H1 (cell line): ENCODE results near the gene PRR19. TPM values are rescaled to one million over a fixed set of nuclear protein-coding genes. Genes with fewer than 3 reads are reported as not detected.

Experiments
- CTCF ChIA-PET: fragments of 300-600 bp; sonication (Branson Sonifier 250); formaldehyde crosslinking; loops from one replicate; lab custom pipeline; 2021; ENCODE audit not compliant: partially characterized antibody; lab: Charles Lee
- POLR2A ChIA-PET: fragments of 300-600 bp; sonication (Branson Sonifier 250); formaldehyde crosslinking; loops from one replicate; lab custom pipeline; 2021; ENCODE audit warnings: inconsistent platforms; ENCODE audit not compliant: partially characterized antibody; lab: Charles Lee
- DNase-seq, 2 experiments: peaks; one replicate each; pipeline versions ENCODE4 v3.0.0 to v3.0.0-alpha.2; 2010 to 2022; ENCODE audit warnings: low spot score in 2 of 2, low read depth in 1 of 2, mixed read lengths in 1 of 2
- FAIRE-seq: peaks from 2 replicates; lab custom pipeline; 2011; peaks lifted over from hg19 to GRCh38; lab: Jason Lieb, UNC
- H2AFZ ChIP-seq: 2 replicates; pipeline ENCODE4 v1.8.1; 2012; ENCODE audit warnings: low read length, inconsistent platforms
- H2AK5ac ChIP-seq: 2 replicates; pipeline ENCODE4 v1.6.1; 2013; ENCODE audit warnings: low read depth, low read length
- H2BK120ac ChIP-seq: replicated peaks from 2 replicates; pipeline ENCODE3; 2013; ENCODE audit warnings: low read depth, low read length, inconsistent platforms
- H2BK12ac ChIP-seq: 2 replicates; pipeline ENCODE4 v1.6.1; 2013; ENCODE audit warnings: low read depth, low read length
- H2BK15ac ChIP-seq: 2 replicates; pipeline ENCODE4 v1.6.1; 2013; ENCODE audit warnings: low read length
- H2BK20ac ChIP-seq: 2 replicates; pipeline ENCODE4 v1.6.1; 2013; ENCODE audit warnings: low read length
- H2BK5ac ChIP-seq: 2 replicates; pipeline ENCODE4 v1.6.1; 2013; ENCODE audit warnings: low read depth, low read length
- H3K14ac ChIP-seq: 2 replicates; pipeline ENCODE4 v1.6.1; 2013; ENCODE audit warnings: inconsistent platforms; ENCODE audit not compliant: insufficient read length
- H3K18ac ChIP-seq: 2 replicates; pipeline ENCODE4 v1.6.1; 2013; ENCODE audit warnings: low read length; ENCODE audit errors: extremely low read depth
- H3K23ac ChIP-seq: 2 replicates; pipeline ENCODE4 v1.6.1; 2013; ENCODE audit warnings: inconsistent platforms; ENCODE audit not compliant: insufficient read length
- H3K23me2 ChIP-seq: 2 replicates; pipeline ENCODE4 v1.6.1; 2013; ENCODE audit warnings: low read depth, low read length
- H3K27ac ChIP-seq: 2 replicates; pipeline ENCODE4 v1.6.1; 2011; ENCODE audit warnings: low read depth, low read length, inconsistent platforms
- H3K27me3 ChIP-seq, 4 experiments: replicated peaks in 1 of 4; 1 replicate in 1 of 4; 2 replicates in 3 of 4; pipeline versions ENCODE4 v1.6.1 to v1.8.1; 2011 to 2013; ENCODE audit warnings: low read length in 3 of 4, mild to moderate bottlenecking in 3 of 4, inconsistent platforms in 2 of 4, mixed read lengths in 2 of 4, moderate library complexity in 1 of 4; ENCODE audit not compliant: control insufficient read depth in 3 of 4, insufficient read depth in 3 of 4; ENCODE audit errors: extremely low read depth in 1 of 4
- H3K36me3 ChIP-seq, 4 experiments: 2 replicates each; pipeline versions ENCODE4 v1.6.1 to v1.8.1; 2011 to 2013; ENCODE audit warnings: mild to moderate bottlenecking in 4 of 4, low read length in 3 of 4, moderate library complexity in 2 of 4, control low read depth in 1 of 4, inconsistent platforms in 1 of 4; ENCODE audit not compliant: insufficient read depth in 4 of 4, control insufficient read depth in 2 of 4
- H3K4ac ChIP-seq: replicated peaks from 2 replicates; pipeline ENCODE3; 2013; ENCODE audit warnings: low read length, low read depth, mixed read lengths, inconsistent platforms; ENCODE audit not compliant: insufficient read length
- H3K4me1 ChIP-seq, 4 experiments: replicated peaks in 1 of 4; 1 replicate in 1 of 4; 2 replicates in 3 of 4; pipeline versions ENCODE4 v1.6.1 to v1.8.1; 2011 to 2013; ENCODE audit warnings: low read length in 3 of 4, inconsistent platforms in 2 of 4, mixed read lengths in 1 of 4; ENCODE audit not compliant: insufficient read depth in 4 of 4, control insufficient read depth in 3 of 4
- H3K4me2 ChIP-seq, 2 experiments: 2 replicates each; pipeline versions ENCODE4 v1.6.1 to v1.8.1; 2011 to 2013; ENCODE audit warnings: low read depth in 2 of 2, low read length in 2 of 2, control low read depth in 1 of 2, inconsistent platforms in 1 of 2, mild to moderate bottlenecking in 1 of 2; ENCODE audit not compliant: insufficient read depth in 1 of 2
- H3K4me3 ChIP-seq, 4 experiments: fragments of 200-600, 300-600 bp in 1 of 4; sonication (generic), shearing (Covaris generic), sonication (Bioruptor Twin) in 1 of 4; 2 replicates each; pipeline versions ENCODE4 v1.5.1 to v1.8.1; 2011 to 2016; ENCODE audit warnings: low read length in 4 of 4, low read depth in 3 of 4, control low read depth in 2 of 4, inconsistent platforms in 2 of 4, mild to moderate bottlenecking in 2 of 4, mixed read lengths in 1 of 4, moderate library complexity in 1 of 4; ENCODE audit not compliant: insufficient read depth in 2 of 4; ENCODE audit errors: extremely low read depth in 1 of 4
- H3K56ac ChIP-seq: replicated peaks from 2 replicates; pipeline ENCODE3; 2013; ENCODE audit warnings: low read depth, mild to moderate bottlenecking, mixed read lengths, low read length, inconsistent platforms; ENCODE audit not compliant: insufficient read length
- H3K79me1 ChIP-seq: 2 replicates; pipeline ENCODE4 v1.6.1; 2013; ENCODE audit warnings: low read depth, low read length, control low read depth
- H3K79me2 ChIP-seq, 2 experiments: 2 replicates each; pipeline versions ENCODE4 v1.6.1 to v1.8.1; 2012 to 2013; ENCODE audit warnings: low read length in 2 of 2, mild to moderate bottlenecking in 2 of 2, inconsistent platforms in 1 of 2; ENCODE audit not compliant: insufficient read depth in 2 of 2, control insufficient read depth in 1 of 2
- H3K9ac ChIP-seq, 4 experiments: replicated peaks in 1 of 4; 1 replicate in 1 of 4; 2 replicates in 3 of 4; pipeline versions ENCODE4 v1.6.1 to v1.8.1; 2011 to 2013; ENCODE audit warnings: low read depth in 3 of 4, low read length in 3 of 4, control low read depth in 2 of 4, mild to moderate bottlenecking in 2 of 4, moderate library complexity in 2 of 4, inconsistent platforms in 1 of 4; ENCODE audit errors: extremely low read depth in 1 of 4
- H3K9me3 ChIP-seq, 2 experiments: 2 replicates each; pipeline versions ENCODE4 v1.6.1 to v1.8.1; 2012 to 2013; ENCODE audit warnings: mild to moderate bottlenecking in 2 of 2, moderate library complexity in 2 of 2, control low read depth in 1 of 2, inconsistent platforms in 1 of 2, low read depth in 1 of 2, low read length in 1 of 2, mixed read lengths in 1 of 2; ENCODE audit not compliant: insufficient read depth in 2 of 2
- H4K20me1 ChIP-seq, 2 experiments: replicated peaks in 1 of 2; 2 replicates each; pipeline versions ENCODE3 to v1.8.1; 2011 to 2013; ENCODE audit warnings: inconsistent platforms in 2 of 2, low read length in 2 of 2, mild to moderate bottlenecking in 1 of 2; ENCODE audit not compliant: insufficient read depth in 2 of 2, control insufficient read depth in 1 of 2
- H4K5ac ChIP-seq: 2 replicates; pipeline ENCODE4 v1.6.1; 2013; ENCODE audit warnings: low read length, low read depth, mixed read lengths, inconsistent platforms; ENCODE audit not compliant: insufficient read length
- H4K8ac ChIP-seq: 2 replicates; pipeline ENCODE4 v1.8.0; 2013; ENCODE audit warnings: mild to moderate bottlenecking, moderate library complexity, low read length, inconsistent platforms; ENCODE audit not compliant: insufficient read depth; ENCODE audit errors: extremely low read depth
- H4K91ac ChIP-seq: replicated peaks from 2 replicates; pipeline ENCODE3; 2013; ENCODE audit warnings: low read length, mixed read lengths, inconsistent platforms; ENCODE audit not compliant: insufficient read length
- EP300 ChIP-seq, 2 experiments: IDR thresholded peaks; 1 replicate in 1 of 2; 2 replicates in 1 of 2; pipeline ENCODE4 v1.6.1; 2011 to 2012; ENCODE audit warnings: low read depth in 2 of 2, low read length in 2 of 2, mild to moderate bottlenecking in 2 of 2, borderline replicate concordance in 1 of 2, inconsistent platforms in 1 of 2, moderate library complexity in 1 of 2
- FOSL1 ChIP-seq: IDR thresholded peaks from 2 replicates; pipeline ENCODE4 v1.6.1; 2011; ENCODE audit warnings: mild to moderate bottlenecking, low read depth, low read length, moderate library complexity; ENCODE audit not compliant: insufficient read depth
- MAX ChIP-seq: IDR thresholded peaks from 2 replicates; pipeline ENCODE4 v1.6.1; 2012; ENCODE audit warnings: inconsistent platforms
- SIN3A ChIP-seq, 2 experiments: IDR thresholded peaks in 1 of 2; conservative IDR thresholded peaks in 1 of 2; 2 replicates each; pipeline ENCODE4 v1.6.1; 2011 to 2012; ENCODE audit warnings: low read length in 2 of 2, improper control_type of control experiment in 1 of 2, low read depth in 1 of 2, mild to moderate bottlenecking in 1 of 2
- SP2 ChIP-seq: IDR thresholded peaks from 2 replicates; pipeline ENCODE4 v1.6.1; 2012; ENCODE audit warnings: mild to moderate bottlenecking, low read length, inconsistent platforms
- WGBS, 2 experiments: shearing (Covaris generic) in 1 of 2; methylation state at CpG; one replicate each; pipeline versions ENCODE4 v1.1.6 to v1.1.7; 2013 to 2015; ENCODE audit warnings: low lambda C conversion rate in 2 of 2, mixed read lengths in 2 of 2, inconsistent platforms in 1 of 2, low coverage in 1 of 2, missing lambda C conversion rate in 1 of 2; ENCODE audit not compliant: insufficient replicate concordance in 2 of 2, insufficient coverage in 1 of 2, insufficient read length in 1 of 2; ENCODE audit errors: extremely low coverage in 1 of 2, missing lambda C conversion rate in 1 of 2; 5-methylcytosine and 5-hydroxymethylcytosine counted together
- polyA plus RNA-seq, 7 experiments: library from polyadenylated mRNA; depleted of rRNA in 3 of 7; stranded (reverse) in 5 of 7; unstranded in 2 of 7; fragments of >200 nt in 5 of 7; fragments of 200-250 nt in 2 of 7; gene quantifications; 1 replicate in 5 of 7; 2 replicates in 1 of 7; 4 replicates in 1 of 7; pipeline versions ENCODE4 v1.2.1 to v1.2.3, GENCODE V29; 2011 to 2013; ENCODE audit warnings: missing spikeins in 2 of 7, mixed read lengths in 2 of 7
- total RNA-seq: library from RNA; stranded (reverse); fragmentation: NEBNext Ultra II Directional; extraction: Animal tissue kit (Norgen Biotek cat#: 25700); gene quantifications from 2 replicates; pipeline ENCODE4 v1.2.1, GENCODE V29; 2021
- TF ChIP-seq, protein P1 (sequence below): IDR thresholded peaks from 2 replicates; pipeline ENCODE4 v1.6.1; 2012; ENCODE audit warnings: inconsistent platforms
- TF ChIP-seq, protein P2 (sequence below), 3 experiments: IDR thresholded peaks; 1 replicate in 2 of 3; 2 replicates in 1 of 3; pipeline versions ENCODE4 v1.5.1 to v1.6.1; 2011; ENCODE audit warnings: low read length in 3 of 3, mild to moderate bottlenecking in 3 of 3, inconsistent platforms in 2 of 3, low read depth in 1 of 3, moderate library complexity in 1 of 3; ENCODE audit not compliant: insufficient read depth in 1 of 3; ENCODE audit errors: control extremely low read depth in 1 of 3

Gene PRR19
- total and polyA plus RNA-seq, 2 of the 8 experiments (the other 6 are each of a cell fraction or from before 2014, with no cell fraction given) = 7.2 to 7.5 TPM

DNA sequence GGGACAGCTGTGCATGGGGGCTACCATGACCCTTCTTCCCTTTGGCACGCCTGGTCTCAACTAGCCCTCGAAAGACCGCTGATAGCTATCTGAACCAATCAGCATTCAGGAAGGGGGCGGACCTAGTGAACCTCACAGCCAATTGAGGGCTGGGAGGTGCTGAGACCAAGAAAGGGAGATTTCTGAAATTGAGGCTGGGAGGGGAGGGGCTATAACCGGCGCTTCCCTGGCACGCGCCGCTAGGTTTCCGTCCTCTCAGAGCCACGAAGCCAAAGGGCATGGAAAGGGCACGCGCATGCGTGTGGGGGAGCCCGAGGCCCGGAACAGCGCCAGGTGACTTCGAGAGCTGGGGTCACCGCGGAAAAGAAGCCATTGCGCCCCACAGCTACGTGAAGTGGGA is 4.7 kb downstream of the PRR19 start:
- Histone ChIP-seq H2BK12ac (peak overlapping the region; percentile 81; the same call in 1 of the 2 replicates), H3K4me1 (peaks cover 0 to 12% (median 7%) of the 10 kb centered on the region in 4 experiments; a peak in 3 of 7 replicates), H2BK5ac (peak overlapping the region; percentile 49; the same call in 1 of the 2 replicates), H3K27me3 (no peaks in the 10 kb centered on the region), H3K4ac (no peak overlapping the region), H3K23ac (no peak overlapping the region), H2AK5ac (0 out of 2 replicates have a peak overlapping the region, but pooled peaks have one; percentile 65), H3K9me3 (no peaks in the 10 kb centered on the region), H4K5ac (no peak overlapping the region), H3K9ac (no peak overlapping the region), H3K23me2 (peaks cover 4% of the 10 kb centered on the region; the same call in 1 of the 2 replicates), H3K27ac (no peak overlapping the region), H3K4me3 (no peak overlapping the region), H2BK120ac (no peak overlapping the region), H2BK20ac (no peak overlapping the region), H4K8ac (peak overlapping the region; percentile 29; the same call in 1 of the 2 replicates), H3K79me1 (no peaks in the 10 kb centered on the region)
- 87% methylated on average over 22 of the region's 22 CpGs; no CpG with 5 or more reads in 1 of the 2 experiments for WGBS, 2 experiments
- no peak for FAIRE-seq
- POLR2A ChIA-PET = interaction anchor here (0.9 to 1.6 kb wide), 3 partner anchors 8 to 17 kb away, joined by 5 to 7 read pairs (median 6); no protein-coding TSS in a partner anchor
- TF ChIP-seq, protein P1, sequence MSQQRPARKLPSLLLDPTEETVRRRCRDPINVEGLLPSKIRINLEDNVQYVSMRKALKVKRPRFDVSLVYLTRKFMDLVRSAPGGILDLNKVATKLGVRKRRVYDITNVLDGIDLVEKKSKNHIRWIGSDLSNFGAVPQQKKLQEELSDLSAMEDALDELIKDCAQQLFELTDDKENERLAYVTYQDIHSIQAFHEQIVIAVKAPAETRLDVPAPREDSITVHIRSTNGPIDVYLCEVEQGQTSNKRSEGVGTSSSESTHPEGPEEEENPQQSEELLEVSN = peak; percentile 61; the same call in 1 of the 2 replicates
- TF ChIP-seq, protein P2, sequence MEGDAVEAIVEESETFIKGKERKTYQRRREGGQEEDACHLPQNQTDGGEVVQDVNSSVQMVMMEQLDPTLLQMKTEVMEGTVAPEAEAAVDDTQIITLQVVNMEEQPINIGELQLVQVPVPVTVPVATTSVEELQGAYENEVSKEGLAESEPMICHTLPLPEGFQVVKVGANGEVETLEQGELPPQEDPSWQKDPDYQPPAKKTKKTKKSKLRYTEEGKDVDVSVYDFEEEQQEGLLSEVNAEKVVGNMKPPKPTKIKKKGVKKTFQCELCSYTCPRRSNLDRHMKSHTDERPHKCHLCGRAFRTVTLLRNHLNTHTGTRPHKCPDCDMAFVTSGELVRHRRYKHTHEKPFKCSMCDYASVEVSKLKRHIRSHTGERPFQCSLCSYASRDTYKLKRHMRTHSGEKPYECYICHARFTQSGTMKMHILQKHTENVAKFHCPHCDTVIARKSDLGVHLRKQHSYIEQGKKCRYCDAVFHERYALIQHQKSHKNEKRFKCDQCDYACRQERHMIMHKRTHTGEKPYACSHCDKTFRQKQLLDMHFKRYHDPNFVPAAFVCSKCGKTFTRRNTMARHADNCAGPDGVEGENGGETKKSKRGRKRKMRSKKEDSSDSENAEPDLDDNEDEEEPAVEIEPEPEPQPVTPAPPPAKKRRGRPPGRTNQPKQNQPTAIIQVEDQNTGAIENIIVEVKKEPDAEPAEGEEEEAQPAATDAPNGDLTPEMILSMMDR (IDR thresholded peaks at IDR 0.05; ENCODE audit: control extremely low read depth in 1 of 3, insufficient read depth in 1 of 3, low read depth in 1 of 3, low read length in 3 of 3) = no peak
- TF ChIP-seq FOSL1 = no peak
- peak; percentile 21 for TF ChIP-seq MAX
- TF ChIP-seq EP300 (IDR thresholded peaks at IDR 0.05; ENCODE audit: borderline replicate concordance in 1 of 2, low read depth in 2 of 2, low read length in 2 of 2) = no peak
- TF ChIP-seq SIN3A (conservative IDR thresholded peaks at IDR 0.05 in 1 of 2, IDR thresholded peaks at IDR 0.05 in 1 of 2; ENCODE audit: low read depth in 1 of 2, low read length in 2 of 2) = no peak
- peak; percentile 13; the same call in 1 of the 2 replicates for TF ChIP-seq SP2
- TF ChIP-seq, all 59 proteins: peak for 3
- Histone ChIP-seq H3K36me3 (no peaks in the 10 kb centered on the region), H4K91ac (no peak overlapping the region), H4K20me1 (no peaks in the 10 kb centered on the region), H3K18ac (0 out of 2 replicates have a peak overlapping the region, but pooled peaks have one; percentile 15), H2BK15ac (no peak overlapping the region), H3K14ac (no peak overlapping the region), H2AFZ (no peak overlapping the region), H3K4me2 (no peak overlapping the region), H3K79me2 (peaks cover 0 to 2% of the 10 kb centered on the region in 2 experiments; a peak in 1 of 4 replicates), H3K56ac (no peak overlapping the region)
- DNase-seq = peak in 1 of 2 experiments; percentile 59
- CTCF ChIA-PET = interaction anchor here (2.1 kb wide), 3 partner anchors 11 to 61 kb away, joined by 4 to 14 read pairs (median 6); no protein-coding TSS in a partner anchor
